Right forelimb (tissue), 1 donor: ENCODE data around the gene MDK.

Experiments
- DNase-seq: peaks from one replicate; pipeline ENCODE4 v3.0.0-alpha.2; 2018

The MDK gene

GRCh38 chr11:46407635-46408034, 26.2 kb downstream of the MDK start:
- no peak for DNase-seq

GRCh38 chr11:46408407-46408986, 27.0 kb downstream of the MDK start:
- no peak for DNase-seq

- no peak for DNase-seq
These were observed 28.6 kb downstream of the MDK start for GRCh38 chr11:46410021-46410420.

GRCh38 chr11:46413760-46414465, 32.4 kb downstream of the MDK start:
- DNase-seq, result no peak

GRCh38 chr11:46414466-46414796, 33.0 kb downstream of the MDK start:
- no peak for DNase-seq

GRCh38 chr11:46414879-46415278, 33.4 kb downstream of the MDK start:
- DNase-seq, result no peak

- no peak for DNase-seq
These were observed 36.2 kb downstream of the MDK start for GRCh38 chr11:46417711-46418110.

GRCh38 chr11:46418751-46419150, 37.3 kb downstream of the MDK start:
- no peak for DNase-seq

- no peak for DNase-seq
These were observed 39.0 kb downstream of the MDK start for GRCh38 chr11:46420513-46420912.

- DNase-seq, result no peak
These were observed 39.9 kb downstream of the MDK start for GRCh38 chr11:46421257-46421880.

GRCh38 chr11:46422588-46422987, 41.1 kb downstream of the MDK start:
- no peak for DNase-seq

GRCh38 chr11:46426233-46426991, 44.9 kb downstream of the MDK start:
- no peak for DNase-seq

GRCh38 chr11:46427364-46427763, 45.9 kb downstream of the MDK start:
- DNase-seq, result no peak

GRCh38 chr11:46429717-46430116, 48.2 kb downstream of the MDK start:
- DNase-seq, result no peak

- DNase-seq, result no peak
These were observed 49.7 kb downstream of the MDK start for GRCh38 chr11:46431211-46431610.
